Measurements from ENCODE around the gene KCNQ1.

KCNQ1 gene

GRCh38 chr11:2776351-2777061 lies 331.7 kb downstream of the KCNQ1 start:
- Histone ChIP-seq H3K9ac (ENCODE audit: low read depth, low read length) (no peak overlapping the region), H3K4me1 (ENCODE audit: insufficient read depth, low read length) (peaks cover 3% of the 10 kb centered on the region; the same call in 1 of the 2 replicates), H3K27ac (ENCODE audit: low read length) (no peak overlapping the region), H3K36me3 (ENCODE audit: insufficient read depth, low read length) (no peaks in the 10 kb centered on the region), H3K4me3 (ENCODE audit: low read depth in 1 of 2, low read length in 2 of 2) (no peak overlapping the region), H2AFZ (ENCODE audit: low read depth, low read length) (no peak overlapping the region), H3K9me3 (ENCODE audit: insufficient read depth, low read length, severe bottlenecking) (no peaks in the 10 kb centered on the region), H3K79me2 (ENCODE audit: insufficient read depth, low read length) (no peaks in the 10 kb centered on the region), H3K27me3 (ENCODE audit: insufficient read depth, low read length, poor library complexity) (peaks cover 44% of the 10 kb centered on the region), H4K20me1 (ENCODE audit: insufficient read depth, low read length) (peaks cover 40% of the 10 kb centered on the region), H3K4me2 (ENCODE audit: insufficient read depth, low read length) (no peak overlapping the region)
- DNase-seq (no peak), ATAC-seq (ENCODE audit: insufficient read depth, low read depth) (no peak)
- TF ChIP-seq CTCF (IDR thresholded peaks at IDR 0.05; ENCODE audit: borderline replicate concordance, extremely low read depth, low read length, poor library complexity, severe bottlenecking) (no peak), EZH2 (IDR thresholded peaks at IDR 0.05; ENCODE audit: borderline replicate concordance, low read depth, low read length, severe bottlenecking) (no peak)

- no peaks in the 10 kb centered on the region for H3K36me3 ChIP-seq (ENCODE audit: insufficient read depth, low read length)
- H4K20me1 ChIP-seq (ENCODE audit: insufficient read depth, low read length), result peaks cover 40% of the 10 kb centered on the region
- no peak overlapping the region for H3K4me2 ChIP-seq (ENCODE audit: insufficient read depth, low read length)
- no peaks in the 10 kb centered on the region for H3K79me2 ChIP-seq (ENCODE audit: insufficient read depth, low read length)
- H3K4me3 ChIP-seq (ENCODE audit: low read depth in 1 of 2, low read length in 2 of 2), result no peak overlapping the region
- no peak for DNase-seq
- H3K27me3 ChIP-seq (ENCODE audit: insufficient read depth, low read length, poor library complexity), result peaks cover 44% of the 10 kb centered on the region
- no peak overlapping the region for H3K27ac ChIP-seq (ENCODE audit: low read length)
- H2AFZ ChIP-seq (ENCODE audit: low read depth, low read length), result no peak overlapping the region
- no peak for ATAC-seq (ENCODE audit: insufficient read depth, low read depth)
- peaks cover 3% of the 10 kb centered on the region; the same call in 1 of the 2 replicates for H3K4me1 ChIP-seq (ENCODE audit: insufficient read depth, low read length)
- TF ChIP-seq EZH2 (IDR thresholded peaks at IDR 0.05; ENCODE audit: borderline replicate concordance, low read depth, low read length, severe bottlenecking), result no peak
- TF ChIP-seq CTCF (IDR thresholded peaks at IDR 0.05; ENCODE audit: borderline replicate concordance, extremely low read depth, low read length, poor library complexity, severe bottlenecking), result no peak
- no peaks in the 10 kb centered on the region for H3K9me3 ChIP-seq (ENCODE audit: insufficient read depth, low read length, severe bottlenecking)
- no peak overlapping the region for H3K9ac ChIP-seq (ENCODE audit: low read depth, low read length)
Observed at GRCh38 chr11:2777386-2777785, 332.6 kb downstream of the KCNQ1 start.

GRCh38 chr11:2777871-2778629 lies 333.2 kb downstream of the KCNQ1 start:
- no peaks in the 10 kb centered on the region for H3K36me3 ChIP-seq (ENCODE audit: insufficient read depth, low read length)

More at GRCh38 chr11:2777871-2778629, 333.2 kb downstream of the KCNQ1 start:
- TF ChIP-seq CTCF (IDR thresholded peaks at IDR 0.05; ENCODE audit: borderline replicate concordance, extremely low read depth, low read length, poor library complexity, severe bottlenecking) (no peak), EZH2 (IDR thresholded peaks at IDR 0.05; ENCODE audit: borderline replicate concordance, low read depth, low read length, severe bottlenecking) (no peak)
- peaks cover 39% of the 10 kb centered on the region for H3K27me3 ChIP-seq (ENCODE audit: insufficient read depth, low read length, poor library complexity)
- no peak overlapping the region for H3K4me2 ChIP-seq (ENCODE audit: insufficient read depth, low read length)
- H3K79me2 ChIP-seq (ENCODE audit: insufficient read depth, low read length), result no peaks in the 10 kb centered on the region
- H3K4me1 ChIP-seq (ENCODE audit: insufficient read depth, low read length), result peaks cover 3% of the 10 kb centered on the region; the same call in 1 of the 2 replicates
- H2AFZ ChIP-seq (ENCODE audit: low read depth, low read length), result no peak overlapping the region
- H3K27ac ChIP-seq (ENCODE audit: low read length), result no peak overlapping the region
- peaks cover 35% of the 10 kb centered on the region for H4K20me1 ChIP-seq (ENCODE audit: insufficient read depth, low read length)
- H3K9me3 ChIP-seq (ENCODE audit: insufficient read depth, low read length, severe bottlenecking), result no peaks in the 10 kb centered on the region
- H3K9ac ChIP-seq (ENCODE audit: low read depth, low read length), result no peak overlapping the region
- no peak overlapping the region for H3K4me3 ChIP-seq (ENCODE audit: low read depth in 1 of 2, low read length in 2 of 2)
- ATAC-seq (ENCODE audit: insufficient read depth, low read depth), result no peak
- DNase-seq, result no peak
